Measurements from ENCODE around the gene DCTN3. TPM values are rescaled to one million over a fixed set of nuclear protein-coding genes. Genes with fewer than 3 reads are reported as not detected.
A peak's percentile ranks its signal among the peaks of the same experiment; 100 is the strongest.

The DCTN3 gene
- total and polyA plus RNA-seq, 9 of the 15 experiments (the other 6 are each of a cell fraction or from before 2014, with no cell fraction given), result 11.0 to 51.0 (median 41.9) TPM

GRCh38 chr9:34603610-34604231, 16.6 kb downstream of the DCTN3 start:
- FAIRE-seq, result peak; percentile 90
- TF ChIP-seq JUN (IDR thresholded peaks at IDR 0.05; ENCODE audit: borderline replicate concordance, low read depth, low read length) (no peak), JUN (CRISPR knock-in tag; IDR thresholded peaks at IDR 0.05; ENCODE audit: borderline replicate concordance) (no peak), DEAF1 (CRISPR knock-in tag; IDR thresholded peaks at IDR 0.05) (peak; percentile 48), RAD21 (CRISPR knock-in tag; conservative IDR thresholded peaks at IDR 0.05 in 1 of 2, IDR thresholded peaks at IDR 0.05 in 1 of 2) (peak; percentile 71 to 87), TCF15 (CRISPR knock-in tag; IDR thresholded peaks at IDR 0.05) (no peak), SMC3 (conservative IDR thresholded peaks at IDR 0.05; ENCODE audit: insufficient read depth, low read depth, low read length) (peak; percentile 84), XRCC5 (IDR thresholded peaks at IDR 0.05; ENCODE audit: low read depth, low read length) (0 out of 2 replicates have a peak, but pooled peaks have one; percentile 57), YBX1 (IDR thresholded peaks at IDR 0.05) (no peak), PTBP1 (IDR thresholded peaks at IDR 0.05; ENCODE audit: low read depth, low read length) (no peak), CBX5 (IDR thresholded peaks at IDR 0.05; ENCODE audit: borderline replicate concordance, low read depth) (no peak)
- TF ChIP-seq, protein P1, sequence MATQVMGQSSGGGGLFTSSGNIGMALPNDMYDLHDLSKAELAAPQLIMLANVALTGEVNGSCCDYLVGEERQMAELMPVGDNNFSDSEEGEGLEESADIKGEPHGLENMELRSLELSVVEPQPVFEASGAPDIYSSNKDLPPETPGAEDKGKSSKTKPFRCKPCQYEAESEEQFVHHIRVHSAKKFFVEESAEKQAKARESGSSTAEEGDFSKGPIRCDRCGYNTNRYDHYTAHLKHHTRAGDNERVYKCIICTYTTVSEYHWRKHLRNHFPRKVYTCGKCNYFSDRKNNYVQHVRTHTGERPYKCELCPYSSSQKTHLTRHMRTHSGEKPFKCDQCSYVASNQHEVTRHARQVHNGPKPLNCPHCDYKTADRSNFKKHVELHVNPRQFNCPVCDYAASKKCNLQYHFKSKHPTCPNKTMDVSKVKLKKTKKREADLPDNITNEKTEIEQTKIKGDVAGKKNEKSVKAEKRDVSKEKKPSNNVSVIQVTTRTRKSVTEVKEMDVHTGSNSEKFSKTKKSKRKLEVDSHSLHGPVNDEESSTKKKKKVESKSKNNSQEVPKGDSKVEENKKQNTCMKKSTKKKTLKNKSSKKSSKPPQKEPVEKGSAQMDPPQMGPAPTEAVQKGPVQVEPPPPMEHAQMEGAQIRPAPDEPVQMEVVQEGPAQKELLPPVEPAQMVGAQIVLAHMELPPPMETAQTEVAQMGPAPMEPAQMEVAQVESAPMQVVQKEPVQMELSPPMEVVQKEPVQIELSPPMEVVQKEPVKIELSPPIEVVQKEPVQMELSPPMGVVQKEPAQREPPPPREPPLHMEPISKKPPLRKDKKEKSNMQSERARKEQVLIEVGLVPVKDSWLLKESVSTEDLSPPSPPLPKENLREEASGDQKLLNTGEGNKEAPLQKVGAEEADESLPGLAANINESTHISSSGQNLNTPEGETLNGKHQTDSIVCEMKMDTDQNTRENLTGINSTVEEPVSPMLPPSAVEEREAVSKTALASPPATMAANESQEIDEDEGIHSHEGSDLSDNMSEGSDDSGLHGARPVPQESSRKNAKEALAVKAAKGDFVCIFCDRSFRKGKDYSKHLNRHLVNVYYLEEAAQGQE (IDR thresholded peaks at IDR 0.05; ENCODE audit: borderline replicate concordance), result peak; percentile 50
- TF ChIP-seq, protein P1 (CRISPR knock-in tag; IDR thresholded peaks at IDR 0.05; ENCODE audit: low read depth), result no peak

More at GRCh38 chr9:34603610-34604231, 16.6 kb downstream of the DCTN3 start:
- Histone ChIP-seq H3K9ac (ENCODE audit: insufficient read depth in 1 of 2, low read depth in 2 of 2, low read length in 2 of 2) (no peak overlapping the region), H3K4me1 (replicated peaks in 1 of 2; ENCODE audit: control insufficient read depth in 2 of 2, insufficient read depth in 2 of 2, low read length in 2 of 2) (peaks cover 0 to 7% of the 10 kb centered on the region in 2 experiments; a peak in 2 of 5 replicates), H3K36me3 (ENCODE audit: control insufficient read depth, insufficient read depth, low read length) (no peaks in the 10 kb centered on the region), H3K4me2 (ENCODE audit: insufficient read depth, low read length) (no peak overlapping the region), H3K27me3 (ENCODE audit: control insufficient read depth in 2 of 2, insufficient read depth in 2 of 2, low read length in 2 of 2) (no peaks in the 10 kb centered on the region), H4K20me1 (replicated peaks; ENCODE audit: control insufficient read depth, insufficient read depth, low read length) (peaks cover 10% of the 10 kb centered on the region; the same call in 1 of the 2 replicates), H3K4me3 (no peak overlapping the region), H3K9me1 (ENCODE audit: control insufficient read depth, insufficient read depth, low read length) (no peaks in the 10 kb centered on the region), H2AFZ (ENCODE audit: low read depth, low read length) (no peak overlapping the region), H3K9me3 (replicated peaks; ENCODE audit: control insufficient read depth, insufficient read depth, low read depth, low read length) (no peaks in the 10 kb centered on the region), H3K79me2 (ENCODE audit: control insufficient read depth, insufficient read depth, low read length) (no peaks in the 10 kb centered on the region), H3K27ac (ENCODE audit: extremely low read depth, low read depth, low read length) (no peak overlapping the region)
- CTCF ChIA-PET (ENCODE audit: low intra/inter-chr PET ratio), result interaction anchor here (0.6 to 0.7 kb wide), 2 partner anchors 12 to 1499 kb away, joined by 4 read pairs; no protein-coding TSS in a partner anchor
- 25% methylated on average over 4 of the region's 4 CpGs for WGBS (ENCODE audit: insufficient coverage, low coverage, missing lambda C conversion rate)
- no TSS peak for BruUV-seq (replicated peaks)
- DNase-seq (ENCODE audit: extremely low read depth in 1 of 4, low spot score in 3 of 4) (peak; percentile 75 to 81 (median 78)), ATAC-seq (peak; percentile 93)
- intact Hi-C loops (cut with micrococcal nuclease), result loop anchor here (1.0 kb wide), 1 partner anchor 55 kb away; no protein-coding TSS in a partner anchor
- POLR2A ChIA-PET, result interaction anchor here (0.5 to 1.0 kb wide), 2 partner anchors 28 to 193 kb away, joined by 3 read pairs; no protein-coding TSS in a partner anchor
- in situ Hi-C loops (cut with MboI), result loop anchor here (10.0 kb wide), 1 partner anchor 199 kb away; no protein-coding TSS in a partner anchor

Measured in K562 (cell line).